Heart left ventricle (tissue), 13 donors: Measurements from ENCODE around the gene MYOF.

Experiments used
- CTCF ChIP-seq, 12 donors: fragments of 200-600 bp; sonication (generic) in 4 of 12; IDR thresholded peaks; one replicate each; pipeline versions ENCODE4 v1.5.0 to v1.8.0; 2018 to 2022; ENCODE audit warnings: antibody characterized with exemption in 12 of 12, mild to moderate bottlenecking in 5 of 12
- POLR2A ChIP-seq, 2 donors: fragments of 450-650 bp; IDR thresholded peaks; one replicate each; pipeline ENCODE4 v1.6.1; 2017; ENCODE audit warnings: antibody characterized with exemption in 2 of 2, mild to moderate bottlenecking in 2 of 2, moderate library complexity in 2 of 2
- donor health status: ischemic (EF 13 %, LVEDD 7.1; RV severe dilation, severe dysfunction).
- donor health status: DM: no; HTN: yes; CAD: no.
- donor health status: DM: no; HTN: no; CAD: no.
- donor health status: ischemic (EF 25% LVEDD 6.9; RV normal size, moderate dysfunction).
- donor health status: ischemic (EF 25% LVEDD 5.7; RV mildly dilated, moderate dysfunction).
- donor health status: ischemic (EF 35%, LVEDD 5.7; RV mildly dilated, moderate dysfunction).
- donor health status: nonischemic (EF 11% LVEDD 7.7; RV severe dilation, severe dysfunction).
- donor health status: DM: yes; HTN: yes; CAD: no.
- donor health status: PGD.
- donor health status: ischemic (EF 29% LVEDD 5.4; RV normal size, mild dysfunction).
- donor health status: nonischemic (EF 23%, LVEDD 6.1; RV moderate dilation, normal function).

- TF ChIP-seq CTCF (IDR thresholded peaks at IDR 0.05), result no peak
- no peak for TF ChIP-seq POLR2A (IDR thresholded peaks at IDR 0.05)
Observed at GRCh38 chr10:93268021-93268420, 214.1 kb downstream of the MYOF start.
